ENCODE measurements around the gene CRYBG1. TPM values are rescaled to one million over a fixed set of nuclear protein-coding genes. Genes with fewer than 3 reads are reported as not detected.

The CRYBG1 gene
- total and polyA plus RNA-seq, 10 of the 15 experiments (the other 5 are each of a cell fraction or from before 2014, with no cell fraction given): 6.5 to 57.0 (median 25.2) TPM

GRCh38 chr6:106469882-106470281 lies 109.4 kb downstream of the CRYBG1 start:
- Histone ChIP-seq H3K27ac (ENCODE audit: control insufficient read depth, insufficient read depth) (no peak overlapping the region), H3K9ac (ENCODE audit: control insufficient read depth, insufficient read depth, low read length) (no peak overlapping the region), H3K27me3 (replicated peaks in 1 of 2; ENCODE audit: control insufficient read depth in 2 of 2, insufficient read depth in 2 of 2, low read length in 1 of 2) (no peaks in the 10 kb centered on the region; a peak in 1 of 4 replicates), H3K36me3 (ENCODE audit: control insufficient read depth in 2 of 2, insufficient read depth in 2 of 2, low read length in 1 of 2) (no peaks in the 10 kb centered on the region), H3K79me2 (ENCODE audit: control insufficient read depth, insufficient read depth, low read length) (no peaks in the 10 kb centered on the region), H3K4me3 (no peak overlapping the region), H3K4me2 (ENCODE audit: control insufficient read depth, insufficient read depth) (no peak overlapping the region), H3K9me3 (replicated peaks; ENCODE audit: control insufficient read depth, insufficient read depth, low read length) (no peaks in the 10 kb centered on the region), H2AFZ (ENCODE audit: control insufficient read depth, low read depth, low read length) (no peak overlapping the region), H4K20me1 (ENCODE audit: control insufficient read depth, insufficient read depth) (no peaks in the 10 kb centered on the region), H3K4me1 (ENCODE audit: control insufficient read depth, insufficient read depth, low read length) (no peaks in the 10 kb centered on the region)
- in situ Hi-C loops (cut with MboI) (no loop called here), intact Hi-C loops (cut with micrococcal nuclease; ENCODE audit: unreplicated experiment) (no loop called here)
- BruUV-seq (replicated peaks): no TSS peak
- CTCF ChIA-PET: interaction anchor here (1.0 to 1.6 kb wide), 2 partner anchors 23 to 96 kb away, joined by 3 to 5 read pairs; no protein-coding TSS in a partner anchor
- RAD21 ChIA-PET (ENCODE audit: unreplicated experiment): interaction anchor here (1.0 kb wide), 1 partner anchor 101 kb away, joined by 3 read pairs; no protein-coding TSS in a partner anchor
- 48% methylated on average over 4 of the region's 4 CpGs for WGBS (ENCODE audit: insufficient coverage, insufficient replicate concordance, low lambda C conversion rate, missing lambda C conversion rate)
- SMC1A ChIA-PET (ENCODE audit: uncharacterized antibody, unreplicated experiment): interaction anchor here (1.0 to 1.2 kb wide), 2 partner anchors 8 to 71 kb away, joined by 3 to 4 read pairs; no protein-coding TSS in a partner anchor
- TF ChIP-seq, protein P1, sequence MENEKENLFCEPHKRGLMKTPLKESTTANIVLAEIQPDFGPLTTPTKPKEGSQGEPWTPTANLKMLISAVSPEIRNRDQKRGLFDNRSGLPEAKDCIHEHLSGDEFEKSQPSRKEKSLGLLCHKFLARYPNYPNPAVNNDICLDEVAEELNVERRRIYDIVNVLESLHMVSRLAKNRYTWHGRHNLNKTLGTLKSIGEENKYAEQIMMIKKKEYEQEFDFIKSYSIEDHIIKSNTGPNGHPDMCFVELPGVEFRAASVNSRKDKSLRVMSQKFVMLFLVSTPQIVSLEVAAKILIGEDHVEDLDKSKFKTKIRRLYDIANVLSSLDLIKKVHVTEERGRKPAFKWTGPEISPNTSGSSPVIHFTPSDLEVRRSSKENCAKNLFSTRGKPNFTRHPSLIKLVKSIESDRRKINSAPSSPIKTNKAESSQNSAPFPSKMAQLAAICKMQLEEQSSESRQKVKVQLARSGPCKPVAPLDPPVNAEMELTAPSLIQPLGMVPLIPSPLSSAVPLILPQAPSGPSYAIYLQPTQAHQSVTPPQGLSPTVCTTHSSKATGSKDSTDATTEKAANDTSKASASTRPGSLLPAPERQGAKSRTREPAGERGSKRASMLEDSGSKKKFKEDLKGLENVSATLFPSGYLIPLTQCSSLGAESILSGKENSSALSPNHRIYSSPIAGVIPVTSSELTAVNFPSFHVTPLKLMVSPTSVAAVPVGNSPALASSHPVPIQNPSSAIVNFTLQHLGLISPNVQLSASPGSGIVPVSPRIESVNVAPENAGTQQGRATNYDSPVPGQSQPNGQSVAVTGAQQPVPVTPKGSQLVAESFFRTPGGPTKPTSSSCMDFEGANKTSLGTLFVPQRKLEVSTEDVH (IDR thresholded peaks at IDR 0.05; ENCODE audit: low read depth, partially characterized antibody): no peak
- TF ChIP-seq HDAC2 (IDR thresholded peaks at IDR 0.05) (no peak), SMAD1 (IDR thresholded peaks at IDR 0.05; ENCODE audit: low read depth, partially characterized antibody) (no peak), SUZ12 (IDR thresholded peaks at IDR 0.05; ENCODE audit: unreplicated experiment) (no peak), MYC (IDR thresholded peaks at IDR 0.05; ENCODE audit: insufficient read depth, insufficient read length, insufficient replicate concordance, low read length, severe bottlenecking) (no peak), SIX5 (IDR thresholded peaks at IDR 0.05; ENCODE audit: low read depth, low read length, severe bottlenecking) (no peak), RAD51 (IDR thresholded peaks at IDR 0.05) (no peak), ZSCAN29 (IDR thresholded peaks at IDR 0.05) (no peak), KAT2A (conservative IDR thresholded peaks at IDR 0.05; ENCODE audit: control insufficient read depth, low read depth, low read length) (no peak), SUPT20H (IDR thresholded peaks at IDR 0.05; ENCODE audit: borderline replicate concordance, control insufficient read depth, low read depth, low read length) (no peak), CHD4 (IDR thresholded peaks at IDR 0.05) (no peak), MEF2A (IDR thresholded peaks at IDR 0.05; ENCODE audit: insufficient read depth, low read depth, low read length) (no peak)
- TF ChIP-seq, protein P2, sequence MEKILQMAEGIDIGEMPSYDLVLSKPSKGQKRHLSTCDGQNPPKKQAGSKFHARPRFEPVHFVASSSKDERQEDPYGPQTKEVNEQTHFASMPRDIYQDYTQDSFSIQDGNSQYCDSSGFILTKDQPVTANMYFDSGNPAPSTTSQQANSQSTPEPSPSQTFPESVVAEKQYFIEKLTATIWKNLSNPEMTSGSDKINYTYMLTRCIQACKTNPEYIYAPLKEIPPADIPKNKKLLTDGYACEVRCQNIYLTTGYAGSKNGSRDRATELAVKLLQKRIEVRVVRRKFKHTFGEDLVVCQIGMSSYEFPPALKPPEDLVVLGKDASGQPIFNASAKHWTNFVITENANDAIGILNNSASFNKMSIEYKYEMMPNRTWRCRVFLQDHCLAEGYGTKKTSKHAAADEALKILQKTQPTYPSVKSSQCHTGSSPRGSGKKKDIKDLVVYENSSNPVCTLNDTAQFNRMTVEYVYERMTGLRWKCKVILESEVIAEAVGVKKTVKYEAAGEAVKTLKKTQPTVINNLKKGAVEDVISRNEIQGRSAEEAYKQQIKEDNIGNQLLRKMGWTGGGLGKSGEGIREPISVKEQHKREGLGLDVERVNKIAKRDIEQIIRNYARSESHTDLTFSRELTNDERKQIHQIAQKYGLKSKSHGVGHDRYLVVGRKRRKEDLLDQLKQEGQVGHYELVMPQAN (conservative IDR thresholded peaks at IDR 0.05): no peak
- TF ChIP-seq, protein P3, sequence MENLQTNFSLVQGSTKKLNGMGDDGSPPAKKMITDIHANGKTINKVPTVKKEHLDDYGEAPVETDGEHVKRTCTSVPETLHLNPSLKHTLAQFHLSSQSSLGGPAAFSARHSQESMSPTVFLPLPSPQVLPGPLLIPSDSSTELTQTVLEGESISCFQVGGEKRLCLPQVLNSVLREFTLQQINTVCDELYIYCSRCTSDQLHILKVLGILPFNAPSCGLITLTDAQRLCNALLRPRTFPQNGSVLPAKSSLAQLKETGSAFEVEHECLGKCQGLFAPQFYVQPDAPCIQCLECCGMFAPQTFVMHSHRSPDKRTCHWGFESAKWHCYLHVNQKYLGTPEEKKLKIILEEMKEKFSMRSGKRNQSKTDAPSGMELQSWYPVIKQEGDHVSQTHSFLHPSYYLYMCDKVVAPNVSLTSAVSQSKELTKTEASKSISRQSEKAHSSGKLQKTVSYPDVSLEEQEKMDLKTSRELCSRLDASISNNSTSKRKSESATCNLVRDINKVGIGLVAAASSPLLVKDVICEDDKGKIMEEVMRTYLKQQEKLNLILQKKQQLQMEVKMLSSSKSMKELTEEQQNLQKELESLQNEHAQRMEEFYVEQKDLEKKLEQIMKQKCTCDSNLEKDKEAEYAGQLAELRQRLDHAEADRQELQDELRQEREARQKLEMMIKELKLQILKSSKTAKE (IDR thresholded peaks at IDR 0.05; ENCODE audit: low read depth, poor library complexity, severe bottlenecking): no peak
- ATAC-seq (no peak), FAIRE-seq (no peak), DNase-seq (ENCODE audit: low read depth, low spot score) (no peak)
- POLR2A ChIA-PET: no interaction called here
